Left ventricle myocardium superior (tissue), 1 donor: ENCODE measurements around the gene SAMD8. TPM values are rescaled to one million over a fixed set of nuclear protein-coding genes. Genes with fewer than 3 reads are reported as not detected.

Experiments
- ATAC-seq: fragments of 200-7000 bp; cut with Tn5 transposase; one replicate; pipeline ENCODE4 v1.9.1; 2020; ENCODE audit warnings: mild to moderate bottlenecking, moderate library complexity
- DNase-seq: peaks from one replicate; pipeline ENCODE4 v3.0.0-alpha.2; 2020
- intact Hi-C: fragments of 100-400 bp; cut with micrococcal nuclease; formaldehyde crosslinking; loops from one replicate; pipeline ENCODE4 v1.11.0; 2022
- long read RNA-seq: library from polyadenylated mRNA; unstranded; transcript quantifications from one replicate; pipeline ENCODE4 v2.0.0, GENCODE V29; 2021
- total RNA-seq: library from RNA; stranded (reverse); fragmentation: NEBNext Ultra II Directional; extraction: Animal tissue kit (Norgen Biotek cat#: 25700); gene quantifications from one replicate; pipeline ENCODE4 v1.2.1, GENCODE V29; 2021
- donor health status: DM: no; HTN: yes; CAD: no; lungs with severe emphysema.

Gene SAMD8
- 23.1 TPM for total RNA-seq
- long read RNA-seq, transcript SAMD8-202 (6 exons, 1,654 nt): major isoform, 10 of 22 reads
- long read RNA-seq, partial matches to known transcripts: 0 of 22 reads
- long read RNA-seq, other reads (novel, unspliced or antisense): 12 of 22 reads

GRCh38 chr10:75111365-75111906 is at the start of gene SAMD8:
Gene SAMD8, plus strand, starts transcription at chr10:75111656. Its CDS starts 38,873 bp downstream, at chr10:75150529.
- intact Hi-C loops: loop anchor here (10.0 kb wide), 1 partner anchor 113 kb away; no protein-coding TSS in a partner anchor
- ATAC-seq: peak; percentile 90
- DNase-seq: peak; percentile 98

DNA sequence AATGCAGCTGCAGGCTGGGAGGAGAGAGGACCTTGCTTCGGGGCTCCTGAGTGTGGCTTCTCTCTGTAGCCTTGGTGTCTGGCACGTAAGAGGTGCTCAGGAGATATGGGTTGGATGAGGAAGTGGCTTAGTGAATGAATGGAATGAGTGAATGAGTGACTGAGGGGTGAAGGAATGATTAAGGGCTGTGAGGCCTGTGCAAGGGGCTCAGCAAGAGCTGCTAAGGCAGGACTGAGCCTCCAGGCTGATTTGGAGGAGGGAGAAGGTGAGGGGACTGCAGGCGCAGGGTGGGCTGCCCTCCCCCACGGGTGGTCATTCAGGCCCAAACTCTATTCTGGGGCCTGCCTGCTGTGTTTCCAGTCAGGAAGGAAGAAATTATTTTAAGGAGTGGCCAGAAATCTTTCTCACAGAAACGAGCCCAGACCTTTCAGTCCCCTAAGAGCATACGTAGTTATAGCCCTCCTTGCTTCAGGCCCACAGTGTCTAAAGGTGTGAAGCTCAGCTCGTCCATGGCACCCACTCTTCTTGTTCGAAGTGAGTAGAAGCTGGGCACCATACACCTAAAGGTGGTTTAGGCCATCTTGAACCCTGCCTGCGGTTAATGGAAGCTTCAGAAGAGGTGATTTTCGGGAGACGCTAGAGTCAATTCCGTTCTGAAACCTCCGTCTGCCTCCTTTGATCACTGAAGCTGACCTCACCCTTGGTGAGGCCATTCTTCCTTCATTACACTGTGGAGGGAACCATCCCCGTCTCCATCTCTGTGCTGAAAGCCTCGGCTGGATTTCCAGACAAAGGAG is 49.5 kb upstream of the SAMD8 start:
- intact Hi-C loops: no loop called here
- ATAC-seq: no peak
- DNase-seq: no peak

- intact Hi-C loops: no loop called here
- no peak for DNase-seq
- ATAC-seq: peak; percentile 64
These were observed 48.8 kb upstream of the SAMD8 start for GRCh38 chr10:75062506-75063299.

DNA sequence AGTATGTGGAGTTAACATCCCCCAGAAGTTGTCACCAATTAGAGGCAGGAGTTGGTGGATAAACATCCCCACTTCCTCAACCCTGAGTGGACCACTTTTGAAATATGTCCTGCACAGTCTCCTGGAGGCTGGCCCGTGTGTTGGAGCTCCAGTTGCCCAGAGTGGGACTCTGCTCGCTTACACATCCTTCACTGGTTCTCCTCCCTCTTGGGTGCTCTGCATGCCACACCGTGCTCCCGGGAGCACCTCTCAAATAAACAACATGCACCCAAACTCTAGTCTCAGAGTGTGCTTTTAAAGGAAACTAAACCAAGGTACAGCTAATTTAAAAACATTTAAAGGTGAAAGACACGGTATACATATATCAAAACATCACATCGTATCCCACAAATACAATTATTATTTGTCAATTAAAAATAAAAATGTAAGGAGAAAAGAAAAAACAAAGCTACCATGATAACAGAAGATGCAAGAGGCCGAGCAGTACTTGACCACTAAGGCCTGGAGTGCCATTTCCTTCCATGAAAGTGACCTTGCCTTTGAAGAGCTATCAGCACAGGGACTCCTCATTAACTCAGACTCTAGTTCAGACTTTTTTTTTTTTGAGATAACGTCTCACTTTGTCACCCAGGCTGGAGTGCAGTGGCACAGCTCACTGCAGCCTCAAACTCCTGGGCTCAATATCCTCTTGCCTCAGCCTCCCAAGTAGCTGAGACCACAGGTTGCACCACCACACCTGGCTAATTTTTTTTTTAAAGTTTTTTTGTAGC is 47.8 kb upstream of the SAMD8 start:
- DNase-seq (no peak), ATAC-seq (no peak)
- intact Hi-C loops: no loop called here

GRCh38 chr10:75065076-75065475 is 46.4 kb upstream of the SAMD8 start:
- DNase-seq (no peak), ATAC-seq (no peak)
- intact Hi-C loops: no loop called here

DNA sequence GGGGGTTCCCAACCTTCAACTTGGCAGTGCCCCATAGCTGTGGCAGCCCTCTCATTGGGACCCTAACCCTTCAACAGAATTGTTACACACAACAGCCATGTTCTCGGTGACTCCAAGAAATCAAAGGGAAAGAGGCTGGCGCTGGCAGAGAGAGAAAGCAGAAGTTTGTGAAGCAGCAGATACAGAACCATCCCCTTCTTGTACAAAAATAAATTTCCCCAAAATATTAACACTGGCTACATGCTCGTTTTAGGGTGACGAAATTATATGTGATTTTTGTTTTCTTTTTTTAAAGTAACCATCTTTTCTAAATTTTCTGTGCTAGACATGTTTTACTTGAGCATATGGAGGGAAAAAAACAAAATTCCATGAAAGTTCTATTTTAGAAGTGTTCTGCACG is 45.2 kb upstream of the SAMD8 start:
- no peak for ATAC-seq
- no peak for DNase-seq
- intact Hi-C loops: no loop called here

DNA sequence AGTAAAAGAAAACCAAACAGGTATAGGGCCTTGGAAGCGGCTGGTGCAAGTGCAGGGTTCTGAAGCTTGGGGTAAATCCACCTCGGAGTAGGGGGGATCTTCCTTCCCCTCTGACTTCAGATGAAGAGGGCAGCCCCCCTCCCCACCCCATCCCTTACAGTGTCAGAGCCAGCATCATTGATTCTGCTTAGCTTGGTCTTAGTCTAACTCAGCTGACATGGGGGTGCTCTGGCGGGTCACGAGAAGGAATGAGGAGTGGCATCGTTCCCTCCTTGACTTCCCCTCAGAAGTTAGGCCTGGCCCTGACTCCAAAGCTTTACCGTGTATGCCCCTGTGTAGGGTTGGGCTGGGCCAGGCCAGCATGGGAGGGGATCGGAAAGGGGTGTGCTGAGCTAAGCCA is 44.2 kb upstream of the SAMD8 start:
- DNase-seq: no peak
- ATAC-seq: no peak
- intact Hi-C loops: no loop called here

- DNase-seq (no peak), ATAC-seq (no peak)
- intact Hi-C loops: no loop called here
These were observed 42.9 kb upstream of the SAMD8 start for GRCh38 chr10:75068523-75068922.

- ATAC-seq (peak; percentile 81), DNase-seq (peak; percentile 40)
- intact Hi-C loops: no loop called here
These were observed 41.0 kb upstream of the SAMD8 start for GRCh38 chr10:75070476-75070875.

GRCh38 chr10:75070961-75071428 is 40.5 kb upstream of the SAMD8 start:
- DNase-seq (no peak), ATAC-seq (peak; percentile 54)
- intact Hi-C loops: no loop called here

DNA sequence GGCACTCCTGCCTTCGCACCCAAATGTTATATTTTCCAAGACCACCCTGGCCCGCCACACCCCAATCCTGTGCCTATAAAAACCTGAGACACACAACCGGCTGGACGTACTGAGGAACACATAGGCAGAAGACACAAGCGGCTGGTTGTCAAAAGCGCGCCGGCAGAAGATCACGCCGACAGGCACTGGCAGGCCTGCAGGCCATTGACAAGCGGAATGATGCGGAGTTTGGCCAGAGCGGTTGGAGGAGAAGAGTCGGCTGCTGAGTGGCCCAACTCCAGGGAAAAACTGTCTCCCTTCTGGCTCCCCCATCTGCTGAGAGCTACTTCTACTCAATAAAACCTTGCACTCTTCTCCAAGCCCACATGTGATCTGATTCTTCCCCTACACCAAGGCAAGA is 39.7 kb upstream of the SAMD8 start:
- intact Hi-C loops: no loop called here
- ATAC-seq: no peak
- DNase-seq: no peak

GRCh38 chr10:75072727-75073126 is 38.7 kb upstream of the SAMD8 start:
- intact Hi-C loops: no loop called here
- DNase-seq: no peak
- no peak for ATAC-seq

- no peak for ATAC-seq
- no peak for DNase-seq
- intact Hi-C loops: no loop called here
These were observed 38.0 kb upstream of the SAMD8 start for GRCh38 chr10:75073442-75073841.

GRCh38 chr10:75074711-75075445 is 36.6 kb upstream of the SAMD8 start:
- ATAC-seq (no peak), DNase-seq (no peak)
- intact Hi-C loops: no loop called here

GRCh38 chr10:75076348-75076747 is 35.1 kb upstream of the SAMD8 start:
- intact Hi-C loops: no loop called here
- ATAC-seq (no peak), DNase-seq (no peak)

GRCh38 chr10:75079436-75080083 is 31.9 kb upstream of the SAMD8 start:
- intact Hi-C loops: no loop called here
- ATAC-seq: no peak

GRCh38 chr10:75080554-75080953 is 30.9 kb upstream of the SAMD8 start:
- DNase-seq: no peak
- no peak for ATAC-seq
- intact Hi-C loops: no loop called here

More at GRCh38 chr10:75079436-75080083, 31.9 kb upstream of the SAMD8 start:
- DNase-seq: no peak

GRCh38 chr10:75081379-75081778 is 30.1 kb upstream of the SAMD8 start:
- intact Hi-C loops: no loop called here
- no peak for ATAC-seq
- DNase-seq: no peak
